ENCODE results near the gene CANX. TPM values are rescaled to one million over a fixed set of nuclear protein-coding genes. Genes with fewer than 3 reads are reported as not detected.
A peak's percentile ranks its signal among the peaks of the same experiment; 100 is the strongest.

The CANX gene
- total and polyA plus RNA-seq, 2 of the 13 experiments (the other 11 are each of a cell fraction or from before 2014, with no cell fraction given), result 477 to 680 TPM

GRCh38 chr5:179730356-179730755 is 31.6 kb downstream of the CANX start:
- H3K79me2 ChIP-seq (ENCODE audit: insufficient read depth, low read length), result peaks cover 24% of the 10 kb centered on the region
- no TSS peak for BruUV-seq (replicated peaks)
- H3K36me3 ChIP-seq (replicated peaks in 1 of 2; ENCODE audit: control insufficient read depth in 1 of 2, insufficient read depth in 2 of 2, low read length in 2 of 2), result peaks cover 8 to 38% of the 10 kb centered on the region in 2 experiments
- H3K27me3 ChIP-seq (ENCODE audit: control insufficient read depth in 1 of 2, insufficient read depth in 2 of 2, low read length in 2 of 2), result no peaks in the 10 kb centered on the region
- DNase-seq (ENCODE audit: low spot score), result no peak
- no peak overlapping the region for H3K9ac ChIP-seq (ENCODE audit: insufficient read depth, low read depth, low read length)
- H2AFZ ChIP-seq (ENCODE audit: low read length), result no peak overlapping the region
- intact Hi-C loops (cut with micrococcal nuclease; ENCODE audit: unreplicated experiment) (no loop called here), in situ Hi-C loops (cut with HindIII; ENCODE audit: extremely low pct_ligation_motif_present, low pct_unique_long_range_greater_than_20kb) (no loop called here)
- H3K27ac ChIP-seq (ENCODE audit: extremely low read length, insufficient read depth, low read length), result peak overlapping the region; percentile 88
- no peaks in the 10 kb centered on the region for H3K9me3 ChIP-seq (ENCODE audit: low read length)
- no peak for FAIRE-seq
- no peak overlapping the region for H3K4me3 ChIP-seq (replicated peaks in 1 of 3; ENCODE audit: insufficient read depth in 1 of 3, low read depth in 2 of 3, low read length in 3 of 3)
- ChIA-PET CTCF (ENCODE audit: low intra/inter-chr PET ratio, low total read pairs) (no interaction called here), POLR2A (interaction anchor here (0.7 to 1.3 kb wide), 4 partner anchors 9 to 107 kb away, joined by 3 to 4 read pairs (median 4); partner anchors contain the start of genes CBY3 and HNRNPH1)
- WGBS (ENCODE audit: low lambda C conversion rate), result 72% methylated on average over 3 of the region's 3 CpGs
- ATAC-seq, result no peak
- H3K4me1 ChIP-seq (ENCODE audit: insufficient read depth, low read length), result peaks cover 36% of the 10 kb centered on the region
- H4K20me1 ChIP-seq (ENCODE audit: insufficient read depth, low read length), result peaks cover 14% of the 10 kb centered on the region
- no peak for TF ChIP-seq ETV6 (CRISPR knock-in tag; conservative IDR thresholded peaks at IDR 0.05)
- TF ChIP-seq ZNF33A (CRISPR knock-in tag; IDR thresholded peaks at IDR 0.05; ENCODE audit: borderline replicate concordance), result no peak
- no peak for TF ChIP-seq GTF2F1 (IDR thresholded peaks at IDR 0.05; ENCODE audit: low read length)
- no peak for TF ChIP-seq ZNF614 (CRISPR knock-in tag; IDR thresholded peaks at IDR 0.05; ENCODE audit: borderline replicate concordance)
- TF ChIP-seq AKAP8 (CRISPR knock-in tag; IDR thresholded peaks at IDR 0.05), result no peak
- TF ChIP-seq ZZZ3 (CRISPR knock-in tag; IDR thresholded peaks at IDR 0.05; ENCODE audit: borderline replicate concordance), result no peak
- no peak for TF ChIP-seq FOXJ3 (CRISPR knock-in tag; IDR thresholded peaks at IDR 0.05; ENCODE audit: borderline replicate concordance)
- no peak for TF ChIP-seq TBX2 (CRISPR knock-in tag; IDR thresholded peaks at IDR 0.05; ENCODE audit: borderline replicate concordance)
- H3K4me2 ChIP-seq (ENCODE audit: low read depth, low read length), result no peak overlapping the region

GRCh38 chr5:179730852-179731251 is 32.1 kb downstream of the CANX start:
- in situ Hi-C loops (cut with HindIII; ENCODE audit: extremely low pct_ligation_motif_present, low pct_unique_long_range_greater_than_20kb), result no loop called here
- Histone ChIP-seq H3K9me3 (ENCODE audit: low read length) (no peaks in the 10 kb centered on the region), H3K27ac (ENCODE audit: extremely low read length, insufficient read depth, low read length) (peak overlapping the region; percentile 88), H3K4me3 (replicated peaks in 1 of 3; ENCODE audit: insufficient read depth in 1 of 3, low read depth in 2 of 3, low read length in 3 of 3) (peak overlapping the region in 1 of 3 experiments; percentile 81; a peak in 1 of 6 replicates), H3K79me2 (ENCODE audit: insufficient read depth, low read length) (peaks cover 29% of the 10 kb centered on the region), H2AFZ (ENCODE audit: low read length) (no peak overlapping the region), H3K27me3 (ENCODE audit: control insufficient read depth in 1 of 2, insufficient read depth in 2 of 2, low read length in 2 of 2) (no peaks in the 10 kb centered on the region), H4K20me1 (ENCODE audit: insufficient read depth, low read length) (peaks cover 14% of the 10 kb centered on the region), H3K4me1 (ENCODE audit: insufficient read depth, low read length) (peaks cover 41% of the 10 kb centered on the region), H3K36me3 (replicated peaks in 1 of 2; ENCODE audit: control insufficient read depth in 1 of 2, insufficient read depth in 2 of 2, low read length in 2 of 2) (peaks cover 8 to 35% of the 10 kb centered on the region in 2 experiments), H3K9ac (ENCODE audit: insufficient read depth, low read depth, low read length) (no peak overlapping the region), H3K4me2 (ENCODE audit: low read depth, low read length) (peak overlapping the region; percentile 92; the same call in 1 of the 2 replicates)
- ChIA-PET CTCF (ENCODE audit: low intra/inter-chr PET ratio, low total read pairs) (no interaction called here), POLR2A (interaction anchor here (0.7 to 3.5 kb wide), 6 partner anchors 8 to 53 kb away, joined by 3 to 37 read pairs (median 9); partner anchors contain the start of genes CANX and CBY3)
- WGBS (ENCODE audit: low lambda C conversion rate), result 78% methylated on average over 3 of the region's 3 CpGs
- ATAC-seq (no peak), DNase-seq (ENCODE audit: low spot score) (no peak), FAIRE-seq (no peak)
- BruUV-seq (replicated peaks), result no TSS peak
- intact Hi-C loops (cut with micrococcal nuclease; ENCODE audit: unreplicated experiment), result no loop called here
- no peak for TF ChIP-seq SETDB1 (CRISPR knock-in tag; IDR thresholded peaks at IDR 0.05; ENCODE audit: borderline replicate concordance)
- TF ChIP-seq IKZF4 (CRISPR knock-in tag; IDR thresholded peaks at IDR 0.05; ENCODE audit: borderline replicate concordance, low read depth, not compliant biosample characterization), result no peak
- peak in 1 of 2 experiments; percentile 27; a peak in 1 of 4 replicates for TF ChIP-seq POLR2A (IDR thresholded peaks at IDR 0.05; ENCODE audit: insufficient read depth in 1 of 2, low read depth in 2 of 2, low read length in 2 of 2)
- TF ChIP-seq PAF1 (CRISPR knock-in tag; IDR thresholded peaks at IDR 0.05), result 0 out of 2 replicates have a peak, but pooled peaks have one; percentile 45
- TF ChIP-seq ZFX (CRISPR knock-in tag; IDR thresholded peaks at IDR 0.05; ENCODE audit: low read depth), result no peak
- TF ChIP-seq MTA1 (CRISPR knock-in tag; IDR thresholded peaks at IDR 0.05; ENCODE audit: borderline replicate concordance), result no peak
- no peak for TF ChIP-seq MYC (CRISPR knock-in tag; IDR thresholded peaks at IDR 0.05; ENCODE audit: borderline replicate concordance)
- no peak for TF ChIP-seq ZMAT3 (CRISPR knock-in tag; conservative IDR thresholded peaks at IDR 0.05)
- TF ChIP-seq MBD4 (IDR thresholded peaks at IDR 0.05; ENCODE audit: borderline replicate concordance, low read length), result peak; percentile 15; the same call in 1 of the 2 replicates
- TF ChIP-seq GZF1 (CRISPR knock-in tag; IDR thresholded peaks at IDR 0.05), result no peak
- no peak for TF ChIP-seq FOXP1 (IDR thresholded peaks at IDR 0.05)
- TF ChIP-seq FOXP1 (CRISPR knock-in tag; IDR thresholded peaks at IDR 0.05), result no peak
- TF ChIP-seq ATF3 (CRISPR knock-in tag; IDR thresholded peaks at IDR 0.05), result no peak
- TF ChIP-seq HMG20A (CRISPR knock-in tag; IDR thresholded peaks at IDR 0.05; ENCODE audit: borderline replicate concordance), result no peak
- no peak for TF ChIP-seq TSC22D2 (CRISPR knock-in tag; IDR thresholded peaks at IDR 0.05; ENCODE audit: borderline replicate concordance)

Data from HepG2 (cell line).